ENCODE measurements around the gene RFTN1.

DNA sequence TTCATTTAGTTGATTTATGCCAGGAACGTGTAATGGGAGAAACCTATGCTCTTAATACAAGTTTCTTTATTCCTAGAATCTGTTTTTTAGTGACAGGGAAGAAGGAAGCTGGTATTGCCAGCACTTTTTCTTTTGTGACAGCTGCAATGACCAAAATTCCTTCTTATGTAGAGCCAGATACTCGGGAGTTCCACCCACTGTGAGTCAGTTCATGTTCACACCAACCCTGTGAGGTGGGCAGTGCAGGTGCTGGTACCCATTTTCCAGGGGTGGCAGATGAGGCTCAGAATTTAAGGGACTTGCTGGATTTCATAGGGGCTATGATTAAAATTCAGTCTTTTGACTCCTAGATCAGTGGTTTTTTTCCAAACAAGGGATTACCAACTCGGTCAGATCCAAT, 213.8 kb downstream of the RFTN1 start:
- TF ChIP-seq BCL11A (IDR thresholded peaks at IDR 0.05; ENCODE audit: low read depth, low read length) = no peak
- TF ChIP-seq TARDBP (IDR thresholded peaks at IDR 0.05; ENCODE audit: borderline replicate concordance) = no peak
- TF ChIP-seq, protein P1, sequence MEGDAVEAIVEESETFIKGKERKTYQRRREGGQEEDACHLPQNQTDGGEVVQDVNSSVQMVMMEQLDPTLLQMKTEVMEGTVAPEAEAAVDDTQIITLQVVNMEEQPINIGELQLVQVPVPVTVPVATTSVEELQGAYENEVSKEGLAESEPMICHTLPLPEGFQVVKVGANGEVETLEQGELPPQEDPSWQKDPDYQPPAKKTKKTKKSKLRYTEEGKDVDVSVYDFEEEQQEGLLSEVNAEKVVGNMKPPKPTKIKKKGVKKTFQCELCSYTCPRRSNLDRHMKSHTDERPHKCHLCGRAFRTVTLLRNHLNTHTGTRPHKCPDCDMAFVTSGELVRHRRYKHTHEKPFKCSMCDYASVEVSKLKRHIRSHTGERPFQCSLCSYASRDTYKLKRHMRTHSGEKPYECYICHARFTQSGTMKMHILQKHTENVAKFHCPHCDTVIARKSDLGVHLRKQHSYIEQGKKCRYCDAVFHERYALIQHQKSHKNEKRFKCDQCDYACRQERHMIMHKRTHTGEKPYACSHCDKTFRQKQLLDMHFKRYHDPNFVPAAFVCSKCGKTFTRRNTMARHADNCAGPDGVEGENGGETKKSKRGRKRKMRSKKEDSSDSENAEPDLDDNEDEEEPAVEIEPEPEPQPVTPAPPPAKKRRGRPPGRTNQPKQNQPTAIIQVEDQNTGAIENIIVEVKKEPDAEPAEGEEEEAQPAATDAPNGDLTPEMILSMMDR (IDR thresholded peaks at IDR 0.05 in 2 of 3, conservative IDR thresholded peaks at IDR 0.05 in 1 of 3; ENCODE audit: control insufficient read depth in 2 of 3, extremely low read depth in 1 of 3, insufficient read depth in 1 of 3, low read depth in 3 of 3, low read length in 3 of 3) = no peak
- TF ChIP-seq YY1 (IDR thresholded peaks at IDR 0.05; ENCODE audit: low read depth, low read length) = no peak
- no peak for TF ChIP-seq POLR2AphosphoS5 (IDR thresholded peaks at IDR 0.05; ENCODE audit: low read length)
- TF ChIP-seq GABPA (IDR thresholded peaks at IDR 0.05; ENCODE audit: low read depth) = no peak
